ENCODE measurements around the gene B3GAT2. TPM values are rescaled to one million over a fixed set of nuclear protein-coding genes. Genes with fewer than 3 reads are reported as not detected.
A peak's percentile ranks its signal among the peaks of the same experiment; 100 is the strongest.

B3GAT2 gene
- polyA plus RNA-seq, 2 of the 4 experiments (the other 2 are of a cell fraction), result 0.05 to 0.10 TPM

DNA sequence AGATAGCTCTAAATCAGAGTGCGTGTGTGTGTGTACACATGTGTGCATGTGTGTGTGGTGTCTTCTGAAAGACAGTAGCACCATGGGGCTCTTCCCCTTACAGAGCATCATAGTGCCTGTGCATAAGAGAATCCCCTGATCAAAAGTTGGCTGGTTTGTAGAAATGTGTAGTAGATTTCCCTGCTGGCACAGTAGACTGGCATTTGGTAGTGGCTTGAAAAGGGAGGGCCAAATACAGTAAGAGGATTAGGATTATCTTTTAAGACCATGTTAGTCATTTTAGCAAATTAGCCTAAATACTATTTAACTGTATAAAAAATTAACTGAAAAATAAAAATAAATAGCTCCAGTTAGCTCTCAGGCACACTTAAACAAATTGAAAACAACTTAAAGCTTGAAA lies 112.6 kb downstream of the B3GAT2 start:
- WGBS (ENCODE audit: missing lambda C conversion rate), result 91% methylated on average over 1 of the region's 1 CpG

GRCh38 chr6:70843328-70843918 lies 113.4 kb downstream of the B3GAT2 start:
- H3K9me3 ChIP-seq, result no peaks in the 10 kb centered on the region
- ChIA-PET CTCF (interaction anchor here (0.5 kb wide), 1 partner anchor 35 kb away, joined by 3 read pairs; no protein-coding TSS in a partner anchor), POLR2A (interaction anchor here (0.7 kb wide), 1 partner anchor 189 kb away, joined by 7 read pairs; no protein-coding TSS in a partner anchor)
- DNase-seq (ENCODE audit: low read depth in 1 of 2, low spot score in 1 of 2) (peak in 1 of 2 experiments; percentile 1), FAIRE-seq (no peak), ATAC-seq (no peak)
- 77% methylated on average over 4 of the region's 4 CpGs for WGBS (ENCODE audit: missing lambda C conversion rate)
- H3K27ac ChIP-seq, result no peak overlapping the region
- H3K4me2 ChIP-seq, result no peak overlapping the region
- H3K4me1 ChIP-seq, result no peaks in the 10 kb centered on the region
- H3K4me3 ChIP-seq, result no peak overlapping the region
- TF ChIP-seq CHD2 (IDR thresholded peaks at IDR 0.05; ENCODE audit: low read length, partially characterized antibody), result no peak
- no peak for TF ChIP-seq NFE2L2 (conservative IDR thresholded peaks at IDR 0.05; ENCODE audit: low read length)
- TF ChIP-seq, protein P1, sequence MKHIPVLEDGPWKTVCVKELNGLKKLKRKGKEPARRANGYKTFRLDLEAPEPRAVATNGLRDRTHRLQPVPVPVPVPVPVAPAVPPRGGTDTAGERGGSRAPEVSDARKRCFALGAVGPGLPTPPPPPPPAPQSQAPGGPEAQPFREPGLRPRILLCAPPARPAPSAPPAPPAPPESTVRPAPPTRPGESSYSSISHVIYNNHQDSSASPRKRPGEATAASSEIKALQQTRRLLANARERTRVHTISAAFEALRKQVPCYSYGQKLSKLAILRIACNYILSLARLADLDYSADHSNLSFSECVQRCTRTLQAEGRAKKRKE (CRISPR knock-in tag; IDR thresholded peaks at IDR 0.05; ENCODE audit: low read depth), result no peak

More for the DNA sequence above, 112.6 kb downstream of the B3GAT2 start:
- Histone ChIP-seq H3K4me3 (no peak overlapping the region), H3K4me1 (no peaks in the 10 kb centered on the region), H3K4me2 (no peak overlapping the region), H3K9me3 (no peaks in the 10 kb centered on the region), H3K27ac (no peak overlapping the region)
- DNase-seq (ENCODE audit: low read depth in 1 of 2, low spot score in 1 of 2), result no peak
- no peak for FAIRE-seq
- TF ChIP-seq KDM1A (IDR thresholded peaks at IDR 0.05; ENCODE audit: low read depth) (no peak), HOXB13 (CRISPR knock-in tag; IDR thresholded peaks at IDR 0.05; ENCODE audit: low read depth) (no peak), ZFP36 (IDR thresholded peaks at IDR 0.05; ENCODE audit: borderline replicate concordance, partially characterized antibody) (no peak), USF2 (IDR thresholded peaks at IDR 0.05) (no peak), POLR2A (IDR thresholded peaks at IDR 0.05; ENCODE audit: low read length) (no peak), JUNB (IDR thresholded peaks at IDR 0.05) (no peak), CHD4 (IDR thresholded peaks at IDR 0.05; ENCODE audit: borderline replicate concordance) (no peak), JUN (IDR thresholded peaks at IDR 0.05) (no peak), EHMT2 (IDR thresholded peaks at IDR 0.05; ENCODE audit: low read depth) (no peak), HOXA7 (CRISPR knock-in tag; IDR thresholded peaks at IDR 0.05) (no peak), MAX (IDR thresholded peaks at IDR 0.05) (no peak), RARB (CRISPR knock-in tag; IDR thresholded peaks at IDR 0.05) (no peak), ZNF302 (CRISPR knock-in tag; IDR thresholded peaks at IDR 0.05) (no peak), NR3C1 (IDR thresholded peaks at IDR 0.05) (no peak)
- TF ChIP-seq, protein P2, sequence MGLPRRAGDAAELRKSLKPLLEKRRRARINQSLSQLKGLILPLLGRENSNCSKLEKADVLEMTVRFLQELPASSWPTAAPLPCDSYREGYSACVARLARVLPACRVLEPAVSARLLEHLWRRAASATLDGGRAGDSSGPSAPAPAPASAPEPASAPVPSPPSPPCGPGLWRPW (IDR thresholded peaks at IDR 0.05), result no peak
- TF ChIP-seq, protein P3, sequence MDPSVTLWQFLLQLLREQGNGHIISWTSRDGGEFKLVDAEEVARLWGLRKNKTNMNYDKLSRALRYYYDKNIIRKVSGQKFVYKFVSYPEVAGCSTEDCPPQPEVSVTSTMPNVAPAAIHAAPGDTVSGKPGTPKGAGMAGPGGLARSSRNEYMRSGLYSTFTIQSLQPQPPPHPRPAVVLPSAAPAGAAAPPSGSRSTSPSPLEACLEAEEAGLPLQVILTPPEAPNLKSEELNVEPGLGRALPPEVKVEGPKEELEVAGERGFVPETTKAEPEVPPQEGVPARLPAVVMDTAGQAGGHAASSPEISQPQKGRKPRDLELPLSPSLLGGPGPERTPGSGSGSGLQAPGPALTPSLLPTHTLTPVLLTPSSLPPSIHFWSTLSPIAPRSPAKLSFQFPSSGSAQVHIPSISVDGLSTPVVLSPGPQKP (IDR thresholded peaks at IDR 0.05; ENCODE audit: low read depth, low read length), result no peak
- ChIA-PET CTCF (no interaction called here), POLR2A (no interaction called here)
- ATAC-seq, result no peak

DNA sequence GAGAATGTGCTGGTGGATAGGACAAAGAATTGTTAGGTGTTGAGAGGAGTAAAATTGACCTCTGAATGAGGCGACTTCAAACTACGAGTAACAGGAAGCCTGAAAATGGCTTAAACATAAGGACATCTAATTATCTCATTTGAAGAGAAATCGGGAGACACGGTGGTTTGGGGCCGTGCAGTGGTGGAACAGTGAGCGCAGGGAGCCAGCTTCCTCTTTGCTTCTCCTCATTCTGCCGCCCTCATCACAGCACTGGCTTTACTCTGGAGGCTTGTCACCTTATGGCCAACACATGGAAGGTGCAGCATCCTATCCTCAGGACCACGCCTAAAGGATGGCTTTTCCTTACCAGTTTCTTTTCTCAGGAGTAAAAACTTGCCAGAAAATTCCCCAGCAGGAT lies 114.3 kb downstream of the B3GAT2 start:
- ATAC-seq (no peak), DNase-seq (ENCODE audit: low read depth in 1 of 2, low spot score in 1 of 2) (no peak), FAIRE-seq (no peak)
- Histone ChIP-seq H3K4me2 (no peak overlapping the region), H3K4me3 (no peak overlapping the region), H3K27ac (no peak overlapping the region), H3K4me1 (no peaks in the 10 kb centered on the region), H3K9me3 (no peaks in the 10 kb centered on the region)
- POLR2A ChIA-PET, result no interaction called here
- CTCF ChIA-PET, result no interaction called here
- TF ChIP-seq, protein P4, sequence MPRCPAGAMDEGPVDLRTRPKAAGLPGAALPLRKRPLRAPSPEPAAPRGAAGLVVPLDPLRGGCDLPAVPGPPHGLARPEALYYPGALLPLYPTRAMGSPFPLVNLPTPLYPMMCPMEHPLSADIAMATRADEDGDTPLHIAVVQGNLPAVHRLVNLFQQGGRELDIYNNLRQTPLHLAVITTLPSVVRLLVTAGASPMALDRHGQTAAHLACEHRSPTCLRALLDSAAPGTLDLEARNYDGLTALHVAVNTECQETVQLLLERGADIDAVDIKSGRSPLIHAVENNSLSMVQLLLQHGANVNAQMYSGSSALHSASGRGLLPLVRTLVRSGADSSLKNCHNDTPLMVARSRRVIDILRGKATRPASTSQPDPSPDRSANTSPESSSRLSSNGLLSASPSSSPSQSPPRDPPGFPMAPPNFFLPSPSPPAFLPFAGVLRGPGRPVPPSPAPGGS (IDR thresholded peaks at IDR 0.05), result no peak
- TF ChIP-seq, protein P3 (IDR thresholded peaks at IDR 0.05; ENCODE audit: low read depth, low read length), result no peak
- TF ChIP-seq PBX3 (IDR thresholded peaks at IDR 0.05) (no peak), CEBPB (IDR thresholded peaks at IDR 0.05) (no peak), ZSCAN20 (CRISPR knock-in tag; IDR thresholded peaks at IDR 0.05) (no peak), MAX (IDR thresholded peaks at IDR 0.05) (no peak), FOXS1 (CRISPR knock-in tag; IDR thresholded peaks at IDR 0.05) (no peak), KDM1A (IDR thresholded peaks at IDR 0.05; ENCODE audit: low read depth) (no peak), EHMT2 (IDR thresholded peaks at IDR 0.05; ENCODE audit: low read depth) (no peak)
- WGBS (ENCODE audit: missing lambda C conversion rate), result 90% methylated on average over 8 of the region's 8 CpGs
